Fibroblast of skin of right quadriceps (primary cell): Measurements from ENCODE around the gene NCBP2L.

Experiments used
- DNase-seq: peaks from one replicate; pipeline ENCODE4 v3.0.0-alpha.2; 2013

The NCBP2L gene

DNA sequence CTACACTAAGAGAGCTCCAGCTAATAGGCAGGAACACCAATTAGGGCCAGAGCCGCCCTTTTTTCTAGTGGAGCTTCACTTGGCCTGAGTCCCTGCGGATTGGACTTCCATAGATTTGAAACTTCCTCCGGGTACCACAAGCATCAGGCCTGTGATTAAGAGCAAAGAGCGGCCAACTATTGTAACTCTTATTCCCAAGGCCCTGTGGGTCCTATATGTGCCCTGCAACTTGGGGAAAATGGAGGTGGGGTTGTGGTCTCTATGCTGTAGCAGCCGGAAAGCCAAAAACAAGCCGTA is at the start of gene NCBP2L:
Gene NCBP2L (plus strand): TSS at position 198 of the 297 bp plus-strand sequence. CDS start 16,488 bp downstream, outside the sequence.
- no peak for DNase-seq

DNA sequence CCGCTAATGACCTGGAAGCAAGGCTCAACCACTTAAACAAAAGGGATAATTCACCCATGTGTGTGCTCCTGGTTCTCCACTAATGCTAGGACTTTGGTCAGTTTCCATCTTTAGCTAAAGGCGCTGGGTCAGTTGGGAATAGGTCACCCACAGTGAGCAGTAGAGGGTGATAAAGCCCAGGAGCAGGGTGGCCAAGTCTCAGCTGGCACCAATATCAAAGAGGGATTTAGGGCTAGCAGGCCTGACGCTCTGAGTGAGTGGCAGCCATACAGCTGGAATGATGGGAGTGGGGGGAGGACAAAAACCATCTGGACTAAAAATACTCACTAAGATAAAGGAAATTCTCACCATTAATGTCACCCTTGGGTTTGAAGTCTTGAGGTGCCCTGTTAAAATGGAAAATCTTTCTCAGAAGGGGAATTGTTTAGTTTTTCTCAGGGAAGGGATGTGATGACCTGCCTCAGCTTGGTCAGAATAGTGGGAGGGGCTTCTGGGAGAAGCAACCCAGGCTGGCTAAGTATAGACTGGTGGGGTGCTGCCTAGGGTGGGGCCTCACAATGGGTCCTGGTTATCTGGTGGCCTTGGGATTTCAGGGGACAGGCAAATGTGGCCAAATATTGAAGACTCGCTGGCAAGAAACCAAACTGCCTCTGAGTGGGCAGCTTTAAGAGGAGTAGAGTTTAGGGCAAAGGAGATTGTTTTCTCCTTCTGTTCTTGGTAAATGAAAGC is 49.0 kb upstream of the NCBP2L start:
- no peak for DNase-seq

DNA sequence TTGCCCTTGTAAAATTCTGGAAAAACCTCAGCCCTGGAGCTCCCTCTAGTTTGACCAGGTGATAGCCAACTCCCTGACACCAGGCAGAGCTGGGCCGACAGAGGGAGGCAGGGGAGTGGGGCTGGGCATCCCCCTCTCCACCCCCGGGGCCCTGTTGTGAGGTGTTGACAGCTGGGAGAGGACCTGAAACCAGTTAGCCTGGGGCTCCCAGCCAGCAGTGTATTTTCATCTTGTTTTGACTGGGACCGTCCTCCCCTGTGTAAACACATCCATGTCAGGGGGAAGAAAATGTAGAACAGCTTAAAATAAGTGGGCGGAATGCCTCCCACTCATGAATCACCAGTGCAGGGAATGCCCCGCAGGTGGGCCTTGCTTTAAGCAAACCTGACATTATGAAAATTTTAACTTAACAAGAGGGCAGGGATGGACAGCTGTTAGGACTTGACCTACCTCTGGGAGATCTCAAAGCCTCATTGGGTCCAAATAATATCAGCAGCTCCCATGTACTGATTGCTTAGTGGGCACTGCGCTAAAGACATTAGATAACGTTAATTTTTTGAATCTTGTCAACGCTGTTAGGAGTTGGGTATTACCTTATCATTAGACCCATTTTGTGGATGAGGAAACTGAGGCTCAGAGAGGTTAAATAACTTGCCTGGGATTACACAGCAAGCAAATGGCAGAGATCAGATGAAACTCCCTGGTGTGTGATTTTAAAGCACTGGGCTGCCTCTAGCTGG is 47.8 kb upstream of the NCBP2L start:
- no peak for DNase-seq

DNA sequence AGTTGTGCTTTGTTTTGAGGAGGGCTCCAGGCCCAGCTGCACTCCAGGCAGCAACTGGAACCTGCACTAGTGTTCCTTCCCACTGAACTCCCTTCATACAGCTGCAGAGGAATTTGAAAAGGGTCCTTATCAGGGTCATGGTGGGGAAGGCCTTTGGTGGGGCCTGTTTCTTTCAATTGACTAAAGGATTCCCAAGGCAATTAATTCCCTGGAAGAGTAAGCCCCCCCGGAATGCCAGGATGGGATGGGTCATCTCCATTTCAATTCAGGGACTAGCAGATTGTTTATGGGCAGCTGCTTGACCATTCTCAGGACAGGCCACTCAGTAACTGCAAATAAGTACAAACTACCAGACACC is 47.3 kb upstream of the NCBP2L start:
- DNase-seq, result no peak

DNA sequence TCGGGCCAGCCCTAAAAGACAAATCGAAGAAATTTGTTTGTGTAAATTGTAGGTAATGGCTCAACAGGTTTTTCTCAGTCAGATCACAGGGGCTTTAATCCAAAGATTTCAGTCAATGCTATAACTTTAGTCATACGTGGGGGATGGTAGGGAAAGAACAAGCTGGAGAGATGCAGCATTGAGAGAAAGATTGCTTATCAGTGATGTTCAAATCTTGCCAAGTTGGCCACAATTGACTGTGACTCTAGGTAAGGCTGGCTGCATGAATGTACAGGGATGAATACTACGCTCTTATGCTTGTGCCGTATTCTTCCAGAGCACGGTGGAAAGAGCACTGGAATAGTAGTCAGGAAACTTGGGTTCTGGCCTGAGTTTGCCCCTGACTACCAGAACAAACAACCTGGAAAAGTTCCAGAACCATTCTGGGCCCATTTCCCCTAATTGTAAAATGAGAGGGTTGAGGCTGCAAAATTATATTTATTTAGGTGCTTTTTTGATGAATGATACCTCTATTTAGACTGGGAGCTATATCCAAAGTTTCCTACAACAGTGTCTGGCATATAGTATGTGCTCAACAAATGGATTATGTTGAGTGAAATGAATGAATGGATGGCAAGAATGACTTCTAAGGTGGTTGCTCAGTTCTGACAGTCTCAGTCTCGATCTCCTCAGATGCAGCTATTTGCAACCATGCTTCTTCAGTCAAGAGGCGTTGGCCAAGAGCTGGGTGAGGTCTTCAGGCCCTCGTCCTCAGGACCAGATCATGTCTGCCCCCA is 46.4 kb upstream of the NCBP2L start:
- no peak for DNase-seq

DNA sequence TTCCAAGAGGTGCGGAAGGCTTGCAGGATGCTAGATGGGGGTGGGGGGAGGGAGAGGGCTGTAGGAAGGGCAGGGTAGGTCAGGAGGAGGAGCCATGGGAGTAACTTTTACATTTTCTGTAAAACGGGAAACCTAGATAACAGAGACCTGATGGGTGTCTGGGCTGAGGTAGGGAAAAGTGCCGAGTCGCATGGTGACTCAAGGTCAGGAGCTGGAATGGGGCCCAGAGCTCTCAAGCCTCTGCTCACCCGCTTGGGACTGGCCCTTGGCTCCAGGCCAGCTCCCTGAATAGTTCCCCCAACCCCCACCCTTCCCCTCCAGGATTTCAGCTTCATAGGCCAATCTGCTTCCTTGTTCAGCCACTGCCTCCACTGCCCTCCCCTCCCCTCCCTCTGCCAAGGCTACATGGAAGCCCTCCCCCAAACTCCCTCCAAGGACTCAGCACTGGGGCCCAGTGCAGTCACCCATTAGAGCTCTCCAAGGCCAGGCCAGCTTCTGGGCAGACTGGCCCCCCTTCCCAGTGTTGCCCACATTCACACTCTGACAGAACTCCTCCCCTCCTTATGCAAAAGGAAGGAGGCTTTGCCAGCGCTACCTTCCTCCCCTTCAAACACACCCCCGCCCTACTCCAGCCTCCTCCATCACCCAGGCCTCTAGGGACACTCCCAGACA is 45.6 kb upstream of the NCBP2L start:
- peak; percentile 71 for DNase-seq

DNA sequence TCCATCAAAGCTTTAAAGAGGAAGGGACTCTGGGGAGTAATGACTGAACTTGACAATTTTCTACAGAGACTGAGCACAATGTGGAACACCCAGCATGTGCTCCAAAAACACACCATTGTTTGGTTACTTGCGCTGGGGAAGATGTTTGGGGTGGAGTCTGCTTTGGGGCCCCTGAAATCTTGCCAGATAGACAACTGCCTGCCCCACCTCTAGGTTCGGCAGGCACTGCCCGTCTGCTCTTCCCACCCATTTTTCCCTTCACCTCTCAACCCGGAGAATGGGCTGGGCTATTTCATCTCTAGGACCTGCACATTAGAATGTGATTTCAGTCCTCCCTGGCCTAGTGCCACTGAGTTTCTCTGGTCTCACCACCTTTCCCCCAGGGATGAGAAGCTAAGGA is 43.8 kb upstream of the NCBP2L start:
- no peak for DNase-seq

DNA sequence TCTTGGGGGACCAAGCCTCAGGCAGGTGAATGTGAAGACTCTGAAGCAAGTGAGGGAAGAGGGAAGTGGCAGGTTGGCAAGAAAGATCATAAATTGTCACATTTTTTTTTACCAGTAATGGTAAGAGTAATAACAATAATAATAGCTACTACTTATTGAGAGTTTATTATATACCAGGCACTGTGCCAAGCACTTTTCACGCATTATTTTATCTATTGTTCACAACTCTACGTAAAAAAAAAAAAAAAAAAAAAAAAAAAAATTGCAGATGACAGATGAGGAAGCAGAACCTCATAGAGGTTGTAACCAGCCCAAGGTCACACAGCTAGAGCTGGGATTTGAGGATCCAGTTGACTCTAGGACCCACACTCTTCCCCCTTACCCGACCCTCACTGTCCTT is 42.9 kb upstream of the NCBP2L start:
- DNase-seq, result no peak

DNA sequence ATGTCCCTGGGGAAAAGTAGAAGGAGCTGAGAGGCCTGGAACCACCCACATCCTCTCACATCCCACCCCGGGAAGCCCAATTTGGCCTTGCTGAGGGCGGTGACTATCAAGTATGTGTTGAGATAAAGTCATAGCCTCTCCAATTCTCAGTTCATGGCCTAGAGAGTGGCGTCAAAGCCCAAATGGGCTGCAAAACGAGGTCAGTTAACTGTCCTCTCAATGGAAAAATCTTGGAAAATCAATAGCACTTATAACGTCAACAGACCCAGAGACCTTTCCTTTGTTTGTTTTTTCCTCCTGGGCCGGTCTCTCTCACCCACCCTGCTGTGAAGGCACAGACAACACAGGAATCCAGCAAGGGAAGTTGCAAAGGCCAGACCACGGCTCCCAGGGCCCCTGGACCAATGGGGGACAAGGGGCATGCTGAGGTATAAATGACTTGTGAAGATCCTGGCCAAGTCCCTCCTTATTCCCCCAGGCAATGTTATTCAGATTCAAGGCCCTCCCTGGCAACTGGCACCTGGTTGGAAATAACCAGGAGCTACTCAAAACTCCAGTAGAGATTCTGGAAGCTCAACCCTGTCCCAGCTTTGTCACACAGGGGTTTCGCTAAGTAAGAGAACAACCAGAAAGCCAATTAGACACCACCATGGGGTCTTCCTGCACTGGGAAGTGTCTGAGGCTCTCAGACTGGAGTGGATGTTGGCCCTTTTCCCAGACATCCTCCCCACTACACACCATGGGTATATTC is 40.6 kb upstream of the NCBP2L start:
- DNase-seq, result no peak

DNA sequence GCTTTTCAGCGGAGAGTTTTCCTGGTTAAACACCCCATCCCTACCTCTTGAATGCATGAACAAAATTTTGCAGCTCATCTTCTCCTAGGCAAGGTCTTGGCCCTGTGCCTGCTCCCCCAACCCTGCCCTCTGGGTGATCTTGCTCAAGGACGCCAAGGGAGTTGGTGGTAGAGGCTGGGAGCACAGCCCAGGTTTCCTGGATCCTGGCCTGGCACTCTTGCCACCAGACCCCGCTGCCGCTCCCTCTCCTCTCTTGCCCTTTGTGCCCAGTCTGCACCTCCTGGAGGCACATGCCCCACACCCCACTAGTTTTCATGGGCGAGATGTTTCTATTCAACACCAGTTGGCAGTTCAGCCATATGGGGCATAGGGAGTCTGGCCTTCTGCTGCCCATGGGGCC is 39.3 kb upstream of the NCBP2L start:
- no peak for DNase-seq

DNA sequence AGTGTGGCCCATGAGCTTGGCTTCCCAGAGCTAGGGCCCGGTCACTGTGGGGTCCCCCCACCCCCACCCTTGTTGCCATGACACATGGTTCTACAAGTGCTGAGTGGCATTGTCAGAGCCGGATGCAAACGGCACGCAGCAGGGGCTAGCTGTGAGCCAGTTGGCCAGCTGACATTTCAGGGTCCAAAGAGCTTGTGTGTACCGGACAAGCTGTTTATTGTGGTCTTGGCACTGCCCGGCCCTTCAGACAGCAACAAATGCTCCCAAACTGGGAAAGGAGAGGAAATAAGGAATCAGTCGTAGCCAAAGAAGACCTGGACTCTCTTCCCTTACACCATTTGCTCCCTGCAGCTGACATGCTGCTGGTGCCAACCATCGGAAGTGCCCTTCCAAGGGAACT is 38.8 kb upstream of the NCBP2L start:
- no peak for DNase-seq

DNA sequence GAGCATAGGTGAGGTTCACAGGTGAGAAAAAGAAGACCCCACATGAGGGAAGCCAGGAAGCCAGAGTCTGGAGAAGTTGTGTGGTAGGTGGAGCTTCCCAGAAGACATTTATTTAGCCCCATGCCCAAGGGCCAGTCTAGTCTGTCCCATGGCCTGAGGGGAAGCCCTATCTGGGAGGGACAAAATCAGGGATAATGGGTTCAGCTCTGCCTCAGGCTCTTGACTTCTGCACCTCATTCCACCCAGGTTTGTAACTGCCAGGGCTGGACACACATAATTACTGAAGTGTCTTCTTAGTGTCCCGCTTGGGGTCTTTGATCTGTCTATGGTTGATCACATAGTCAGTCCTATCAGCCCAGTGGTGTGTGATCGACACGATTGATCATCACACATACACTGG is 38.0 kb upstream of the NCBP2L start:
- DNase-seq, result no peak

DNA sequence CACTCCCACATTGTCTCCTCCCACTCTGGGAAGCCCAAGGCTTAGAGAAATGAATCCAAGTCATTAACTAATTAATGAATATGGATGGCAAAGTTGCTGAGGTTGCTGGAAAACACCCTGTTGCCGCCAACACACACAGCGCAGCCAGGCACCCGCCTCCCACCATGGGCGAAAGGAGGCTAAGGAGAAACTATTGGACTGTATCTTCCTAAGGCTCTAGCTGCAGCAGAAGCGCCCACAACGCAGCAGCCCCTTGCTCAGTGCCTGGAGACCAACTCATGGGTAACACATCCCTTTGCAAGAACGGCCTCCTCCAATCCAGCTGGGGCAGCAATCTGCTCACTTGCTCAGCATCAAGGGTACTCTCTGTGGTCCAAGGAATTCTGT is 36.1 kb upstream of the NCBP2L start:
- DNase-seq, result no peak

DNA sequence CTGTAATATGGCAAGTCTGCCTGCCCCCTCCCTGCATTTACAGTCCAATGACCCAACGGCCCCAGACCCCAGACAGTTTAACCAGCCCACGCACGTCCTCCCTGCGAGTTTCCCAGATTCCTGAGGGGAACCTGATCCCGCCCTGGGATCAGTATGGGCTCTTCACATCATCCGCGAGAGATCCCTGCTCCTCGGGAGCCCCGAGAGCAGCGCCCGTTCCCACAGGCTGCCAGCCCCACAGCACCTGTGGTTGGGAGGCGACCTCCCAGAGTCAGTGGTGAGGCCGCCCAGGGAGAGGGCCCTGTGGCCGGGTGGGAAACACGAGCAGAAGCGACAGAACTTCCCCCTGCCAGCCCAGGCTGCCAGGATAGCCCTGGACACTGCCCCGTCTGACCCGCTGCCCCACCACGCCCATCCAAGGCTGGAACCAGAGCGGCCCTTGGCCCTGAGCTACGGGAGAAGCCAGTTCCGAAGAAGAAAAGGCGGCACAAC is 34.8 kb upstream of the NCBP2L start:
- DNase-seq, result no peak

DNA sequence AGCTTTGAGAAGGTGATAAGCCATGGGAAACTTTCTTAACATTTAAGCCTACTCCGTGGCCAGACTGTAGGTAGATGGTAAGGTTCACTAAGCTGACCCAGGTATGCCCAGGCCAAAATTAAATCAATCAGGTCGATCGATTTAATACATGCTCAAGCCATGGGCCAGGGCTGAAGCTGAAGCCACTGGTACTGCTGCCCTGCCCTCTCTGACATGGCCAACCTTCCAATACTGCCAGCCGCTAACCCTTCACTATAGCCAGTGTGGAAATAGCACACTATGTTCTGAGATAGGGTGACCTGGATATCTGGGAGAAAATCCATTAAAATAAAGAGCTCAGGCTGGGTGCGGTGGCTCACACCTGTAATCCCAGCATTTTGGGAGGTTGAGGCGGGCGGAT is 33.5 kb upstream of the NCBP2L start:
- DNase-seq, result no peak

DNA sequence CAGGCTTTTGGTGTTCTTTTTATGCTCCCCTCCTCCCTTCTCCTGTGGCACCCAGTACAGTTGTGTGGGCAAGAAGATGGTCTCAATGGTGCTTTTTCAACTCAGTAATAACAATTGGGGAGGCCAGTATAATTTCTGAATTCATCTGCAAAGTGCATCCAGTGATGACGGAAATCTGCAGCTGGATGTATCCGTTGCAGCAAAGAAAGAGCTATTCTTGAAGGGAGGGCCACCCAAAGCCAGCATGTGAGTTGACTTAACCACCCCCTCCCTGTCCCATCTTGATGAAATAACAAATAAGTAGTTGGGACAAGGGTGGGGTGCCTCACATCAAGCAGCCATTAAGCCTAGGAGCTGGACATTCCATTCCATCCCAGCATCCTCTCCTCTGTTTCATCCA is 32.7 kb upstream of the NCBP2L start:
- no peak for DNase-seq

DNA sequence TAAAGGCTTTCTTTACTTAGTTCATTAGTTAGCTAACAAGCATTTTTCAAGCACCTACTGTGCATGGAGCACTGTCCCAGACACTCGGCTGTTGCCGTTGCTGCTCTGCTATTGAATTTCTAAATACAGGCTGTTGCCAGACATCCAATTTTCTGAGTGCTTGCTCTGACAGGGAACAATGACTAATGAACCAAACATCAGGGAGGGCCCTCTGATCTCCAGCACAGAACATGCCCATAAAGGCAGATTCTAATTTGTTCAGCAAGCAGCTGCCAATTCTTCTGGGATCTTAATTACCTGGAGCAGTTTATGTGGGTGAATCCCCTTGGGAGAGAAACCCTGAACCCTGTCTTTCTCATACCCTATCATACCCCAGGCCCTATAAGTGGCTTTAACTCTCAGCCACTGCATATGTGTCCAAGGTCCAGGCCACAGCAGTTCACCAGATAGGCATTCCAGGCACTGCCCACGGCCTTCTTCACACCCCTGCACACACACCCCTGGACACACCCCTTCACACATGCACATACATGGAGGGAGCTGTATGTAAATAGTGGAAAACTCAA is 29.9 kb upstream of the NCBP2L start:
- peak; percentile 43 for DNase-seq

DNA sequence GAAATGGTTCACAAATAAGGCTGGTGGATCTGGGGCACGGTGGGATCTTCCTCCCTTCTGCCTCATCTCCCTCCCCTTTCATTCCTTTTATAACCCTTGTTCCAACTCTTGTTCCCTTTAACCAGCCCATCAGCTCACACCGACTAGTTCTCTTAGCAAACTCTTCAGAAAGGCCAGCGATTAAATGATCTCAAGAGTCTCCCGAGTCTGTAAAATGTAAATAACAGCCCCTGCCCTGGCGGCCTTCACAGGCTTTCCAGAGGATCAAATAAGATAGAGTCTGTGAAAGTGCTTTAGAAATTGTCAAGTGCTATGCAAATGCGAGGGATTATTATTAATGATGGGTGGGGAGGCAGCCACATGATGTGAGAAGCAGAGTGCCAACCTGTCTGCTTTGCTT is 29.0 kb upstream of the NCBP2L start:
- DNase-seq, result no peak

DNA sequence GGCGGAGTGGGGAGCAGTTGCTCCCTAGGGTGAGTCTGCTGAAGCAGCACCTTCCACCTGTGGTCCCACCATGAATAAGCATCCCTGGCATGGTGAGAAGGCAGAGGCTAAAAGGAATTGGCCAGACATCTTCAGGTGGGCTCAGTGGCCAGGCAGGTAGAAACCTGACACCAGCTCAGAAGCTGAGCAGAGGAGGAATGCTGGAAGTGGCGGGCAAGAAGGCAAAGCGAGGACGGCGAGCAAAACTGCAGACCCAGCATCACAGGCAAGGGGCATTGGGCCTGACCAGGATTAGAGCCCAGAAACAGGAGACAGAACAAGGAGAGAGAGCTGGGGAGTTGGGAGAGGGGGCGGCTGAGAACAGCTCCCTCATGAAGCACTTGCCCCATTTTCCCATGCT is 27.3 kb upstream of the NCBP2L start:
- DNase-seq, result no peak

DNA sequence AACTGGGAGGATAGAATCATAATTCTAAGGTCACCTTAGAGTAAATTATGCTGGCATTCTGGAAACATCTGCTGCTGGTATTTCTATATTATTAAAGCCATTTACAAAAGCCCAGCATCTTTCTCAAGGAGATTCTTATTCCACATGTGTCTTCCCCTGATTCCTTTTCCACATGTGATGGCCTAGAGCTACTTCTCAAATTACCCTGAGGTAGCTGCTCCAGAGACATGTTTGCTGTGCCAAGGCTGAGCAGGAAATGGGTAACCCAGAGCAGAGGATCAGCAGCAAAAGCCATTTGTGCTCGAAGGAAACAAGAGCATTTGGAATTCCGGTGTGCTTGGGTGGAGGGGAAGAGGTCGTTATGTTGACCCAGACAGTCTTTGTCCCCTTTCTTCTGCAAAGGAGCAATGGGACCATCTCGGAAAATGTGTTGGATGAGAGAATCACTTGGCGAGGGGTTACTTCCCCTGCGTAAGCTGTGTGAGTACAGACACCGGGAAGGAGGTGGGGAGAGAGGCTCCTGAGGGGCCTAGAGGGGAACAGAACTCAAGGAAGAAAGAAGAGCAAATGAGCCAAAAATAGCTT is 26.6 kb upstream of the NCBP2L start:
- no peak for DNase-seq

DNA sequence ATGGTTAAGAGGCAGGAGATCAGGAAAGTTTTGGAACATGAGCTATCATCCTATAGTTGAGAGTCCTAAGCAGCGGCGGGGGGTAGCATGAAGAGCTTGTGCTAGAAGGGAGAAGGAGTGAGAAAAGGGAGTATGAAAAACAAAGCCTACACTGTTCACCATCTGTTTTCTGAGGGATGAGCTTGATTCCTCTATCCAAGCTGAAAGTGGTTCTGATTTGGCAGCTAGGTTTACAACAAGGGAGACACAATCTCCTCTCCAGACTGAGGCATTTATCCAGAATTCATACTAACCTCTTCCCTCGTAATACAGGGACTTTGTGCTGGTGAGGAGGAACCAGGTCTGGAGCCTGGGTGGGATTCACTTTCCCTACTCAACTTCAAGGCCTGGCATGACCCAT is 25.5 kb upstream of the NCBP2L start:
- no peak for DNase-seq

DNA sequence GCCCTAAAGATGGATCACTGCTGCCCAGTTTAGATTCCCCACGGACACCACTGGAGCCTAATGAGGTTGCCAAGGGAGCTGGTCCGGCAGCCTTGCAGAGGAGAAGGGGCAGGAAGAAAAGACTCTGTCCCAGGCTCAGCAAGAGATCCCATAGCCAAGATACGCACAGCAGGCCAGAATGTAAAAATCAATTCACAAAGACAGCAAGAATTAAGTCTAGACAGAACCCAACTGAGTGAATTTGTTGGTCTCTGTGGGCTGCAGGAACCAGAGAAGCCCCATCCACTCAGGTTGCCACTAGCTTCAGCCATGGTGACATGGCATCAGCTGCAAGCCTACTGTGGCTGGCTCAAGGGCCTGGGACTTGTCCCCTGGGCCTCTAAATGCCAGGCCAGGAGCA is 24.8 kb upstream of the NCBP2L start:
- no peak for DNase-seq
